ENCODE data around the gene CPNE4.

DNA sequence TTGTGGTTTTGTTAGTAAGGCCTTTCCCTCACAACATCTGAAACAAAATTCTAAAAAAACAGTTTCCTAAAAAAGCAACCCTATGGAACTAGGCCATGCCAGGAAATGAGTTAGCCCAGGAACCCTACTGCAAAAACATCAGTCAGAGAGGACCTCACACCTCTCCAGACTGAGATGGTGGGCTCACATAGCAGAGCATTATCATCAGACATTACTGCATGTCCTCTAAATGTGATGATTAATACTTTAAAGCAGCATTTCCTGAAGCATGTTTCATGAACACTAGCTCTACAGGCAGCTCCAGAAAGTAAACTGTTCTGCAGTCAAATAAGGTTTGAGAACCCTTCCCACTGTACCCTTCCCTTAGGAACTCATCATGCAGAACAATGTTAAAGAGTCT is 299.7 kb downstream of the CPNE4 start:
- TF ChIP-seq, protein P1, sequence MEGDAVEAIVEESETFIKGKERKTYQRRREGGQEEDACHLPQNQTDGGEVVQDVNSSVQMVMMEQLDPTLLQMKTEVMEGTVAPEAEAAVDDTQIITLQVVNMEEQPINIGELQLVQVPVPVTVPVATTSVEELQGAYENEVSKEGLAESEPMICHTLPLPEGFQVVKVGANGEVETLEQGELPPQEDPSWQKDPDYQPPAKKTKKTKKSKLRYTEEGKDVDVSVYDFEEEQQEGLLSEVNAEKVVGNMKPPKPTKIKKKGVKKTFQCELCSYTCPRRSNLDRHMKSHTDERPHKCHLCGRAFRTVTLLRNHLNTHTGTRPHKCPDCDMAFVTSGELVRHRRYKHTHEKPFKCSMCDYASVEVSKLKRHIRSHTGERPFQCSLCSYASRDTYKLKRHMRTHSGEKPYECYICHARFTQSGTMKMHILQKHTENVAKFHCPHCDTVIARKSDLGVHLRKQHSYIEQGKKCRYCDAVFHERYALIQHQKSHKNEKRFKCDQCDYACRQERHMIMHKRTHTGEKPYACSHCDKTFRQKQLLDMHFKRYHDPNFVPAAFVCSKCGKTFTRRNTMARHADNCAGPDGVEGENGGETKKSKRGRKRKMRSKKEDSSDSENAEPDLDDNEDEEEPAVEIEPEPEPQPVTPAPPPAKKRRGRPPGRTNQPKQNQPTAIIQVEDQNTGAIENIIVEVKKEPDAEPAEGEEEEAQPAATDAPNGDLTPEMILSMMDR (conservative IDR thresholded peaks at IDR 0.05): no peak
- TF ChIP-seq ZFX (IDR thresholded peaks at IDR 0.05): no peak
